GM12875 (cell line): ENCODE measurements around the gene PSMB5.

Source experiments
- H3K4me3 ChIP-seq: one replicate; pipeline ENCODE4 v1.5.1; 2011; ENCODE audit warnings: low read depth, low read length, control low read depth
- TF ChIP-seq, protein P1 (sequence below): IDR thresholded peaks from 2 replicates; pipeline ENCODE4 v1.5.1; 2011; ENCODE audit warnings: low read depth, mild to moderate bottlenecking, control low read depth, inconsistent platforms, low read length, moderate library complexity, borderline replicate concordance; ENCODE audit not compliant: insufficient read depth

PSMB5 gene

DNA sequence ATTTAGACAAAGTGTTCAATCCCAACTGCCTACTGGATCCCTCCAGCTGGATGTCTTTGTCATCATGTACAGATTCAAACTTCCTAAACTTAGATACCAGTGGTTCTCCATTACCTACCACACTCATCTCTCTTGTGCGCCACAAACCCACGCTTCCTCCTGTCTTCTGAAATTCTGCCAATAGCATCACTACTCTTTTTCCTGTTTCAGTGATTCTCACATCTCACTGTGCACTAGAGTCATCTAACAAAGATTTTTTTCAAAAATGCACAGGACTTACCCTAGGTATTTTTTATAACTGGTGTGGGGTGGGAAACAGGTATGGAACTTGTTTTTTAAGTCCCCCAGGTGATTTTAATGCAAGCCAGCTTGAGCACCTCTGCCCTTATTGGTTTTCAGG lies 5.9 kb downstream of the PSMB5 start:
- H3K4me3 ChIP-seq, result no peak overlapping the region
- TF ChIP-seq, protein P1, sequence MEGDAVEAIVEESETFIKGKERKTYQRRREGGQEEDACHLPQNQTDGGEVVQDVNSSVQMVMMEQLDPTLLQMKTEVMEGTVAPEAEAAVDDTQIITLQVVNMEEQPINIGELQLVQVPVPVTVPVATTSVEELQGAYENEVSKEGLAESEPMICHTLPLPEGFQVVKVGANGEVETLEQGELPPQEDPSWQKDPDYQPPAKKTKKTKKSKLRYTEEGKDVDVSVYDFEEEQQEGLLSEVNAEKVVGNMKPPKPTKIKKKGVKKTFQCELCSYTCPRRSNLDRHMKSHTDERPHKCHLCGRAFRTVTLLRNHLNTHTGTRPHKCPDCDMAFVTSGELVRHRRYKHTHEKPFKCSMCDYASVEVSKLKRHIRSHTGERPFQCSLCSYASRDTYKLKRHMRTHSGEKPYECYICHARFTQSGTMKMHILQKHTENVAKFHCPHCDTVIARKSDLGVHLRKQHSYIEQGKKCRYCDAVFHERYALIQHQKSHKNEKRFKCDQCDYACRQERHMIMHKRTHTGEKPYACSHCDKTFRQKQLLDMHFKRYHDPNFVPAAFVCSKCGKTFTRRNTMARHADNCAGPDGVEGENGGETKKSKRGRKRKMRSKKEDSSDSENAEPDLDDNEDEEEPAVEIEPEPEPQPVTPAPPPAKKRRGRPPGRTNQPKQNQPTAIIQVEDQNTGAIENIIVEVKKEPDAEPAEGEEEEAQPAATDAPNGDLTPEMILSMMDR, result no peak

DNA sequence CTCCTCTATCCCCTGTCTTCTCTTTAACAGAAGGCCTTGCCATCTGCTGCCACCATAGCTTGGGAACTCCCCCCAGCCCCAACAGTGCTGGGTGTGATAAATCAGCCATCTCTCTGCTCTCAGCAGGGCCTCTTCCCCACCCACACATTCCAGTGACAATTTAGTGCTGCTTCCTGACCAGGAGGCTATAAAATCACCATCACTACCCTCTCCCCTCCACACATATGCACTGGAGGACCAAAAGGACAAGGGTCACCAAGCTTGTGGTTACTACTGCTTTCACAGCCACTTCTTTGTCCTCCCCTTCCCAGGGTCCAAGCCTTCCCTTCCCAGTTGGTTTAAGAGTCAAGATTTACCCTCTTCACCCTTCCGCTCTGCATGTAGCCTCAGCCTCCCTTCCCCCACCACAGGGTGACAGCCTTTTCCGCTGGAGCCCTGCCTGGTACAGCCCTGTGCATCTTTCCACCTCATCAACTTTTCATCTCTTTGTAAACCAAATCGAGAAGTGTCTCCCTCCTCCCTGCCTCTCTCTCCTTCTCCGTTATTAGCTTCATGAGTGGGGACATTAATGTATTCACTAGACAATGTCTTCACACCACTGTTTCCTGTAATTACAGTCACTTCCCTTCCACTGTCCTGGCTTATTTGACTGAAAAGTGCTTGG lies 9.4 kb downstream of the PSMB5 start:
- TF ChIP-seq, protein P1, result no peak

DNA sequence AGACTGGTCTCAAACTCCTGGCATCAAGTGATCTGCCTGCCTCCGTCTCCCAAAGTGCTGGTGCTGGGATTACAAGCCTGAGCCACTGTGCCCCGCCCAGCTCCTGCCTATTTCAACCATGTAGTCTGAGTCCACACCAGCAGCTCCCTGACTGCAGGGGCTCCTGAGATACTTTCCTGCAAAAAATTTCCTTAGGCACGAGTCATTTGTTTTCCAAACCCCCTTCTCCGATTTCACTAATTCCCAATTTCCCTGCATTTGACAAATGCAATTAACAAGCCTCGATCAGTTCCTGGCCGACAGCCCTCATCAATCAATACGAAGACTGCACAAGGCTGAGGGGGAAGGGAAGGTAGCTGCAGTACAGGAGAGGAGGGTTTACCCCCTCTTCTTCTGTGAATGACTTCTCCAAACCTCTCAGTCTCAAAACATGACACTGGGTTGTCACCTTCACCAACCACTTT lies 10.1 kb downstream of the PSMB5 start:
- TF ChIP-seq, protein P1, result no peak
- no peak overlapping the region for H3K4me3 ChIP-seq

More for the DNA sequence above, 9.4 kb downstream of the PSMB5 start:
- H3K4me3 ChIP-seq, result no peak overlapping the region

DNA sequence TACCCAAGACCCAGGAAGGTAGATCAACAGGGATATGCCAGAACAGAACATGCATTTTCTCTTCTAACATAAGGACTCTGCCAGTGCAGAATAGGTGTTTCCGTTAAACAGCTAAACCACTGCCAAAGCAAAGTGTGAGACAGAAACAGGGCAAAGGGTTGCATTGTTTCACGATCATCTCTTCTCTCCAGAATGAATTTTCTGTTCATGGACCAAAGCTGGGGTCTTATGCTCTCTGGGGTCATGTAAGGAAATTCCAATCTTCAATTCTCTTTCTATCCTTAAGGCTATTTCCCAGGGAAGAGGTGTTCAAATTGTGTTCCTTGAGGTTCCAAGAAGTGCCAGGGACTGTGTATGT lies 10.9 kb downstream of the PSMB5 start:
- TF ChIP-seq, protein P1, result no peak
- no peak overlapping the region for H3K4me3 ChIP-seq

DNA sequence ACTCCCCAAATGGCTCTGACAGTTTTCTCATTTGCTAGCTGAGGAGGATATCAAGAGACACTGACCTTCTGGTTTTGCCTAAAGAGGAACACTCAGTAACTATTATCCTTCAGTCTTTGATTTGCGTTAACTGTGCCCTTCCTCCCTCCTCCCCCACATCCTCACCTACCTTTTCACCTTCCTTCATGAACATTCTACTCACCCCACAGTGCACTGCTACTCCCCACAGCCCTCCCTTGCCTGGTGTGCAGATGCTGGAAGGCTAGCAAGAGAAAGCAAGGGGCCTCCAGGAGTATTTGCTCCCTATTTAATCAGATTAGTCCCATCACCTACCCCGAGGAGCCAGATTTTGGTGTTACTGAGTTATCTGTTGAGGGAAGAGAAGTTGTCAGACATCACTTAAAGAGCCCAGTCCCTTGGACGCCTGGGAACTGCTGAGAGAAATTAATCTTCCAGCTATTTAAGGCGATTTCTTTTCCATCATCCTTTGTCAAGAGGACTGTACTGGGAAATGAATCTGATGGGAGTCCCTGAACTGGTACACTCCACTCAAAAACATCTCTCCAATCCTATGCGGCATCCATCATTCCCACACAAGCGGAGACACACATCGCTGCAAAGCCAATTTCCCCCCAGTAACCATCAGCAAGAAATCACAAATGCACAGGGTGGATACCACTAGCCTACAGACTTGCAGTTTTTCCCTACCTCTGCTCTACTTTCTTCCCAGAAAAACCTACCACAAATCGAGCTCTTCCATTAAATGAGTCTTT lies 11.5 kb downstream of the PSMB5 start:
- TF ChIP-seq, protein P1, result no peak
- no peak overlapping the region for H3K4me3 ChIP-seq

DNA sequence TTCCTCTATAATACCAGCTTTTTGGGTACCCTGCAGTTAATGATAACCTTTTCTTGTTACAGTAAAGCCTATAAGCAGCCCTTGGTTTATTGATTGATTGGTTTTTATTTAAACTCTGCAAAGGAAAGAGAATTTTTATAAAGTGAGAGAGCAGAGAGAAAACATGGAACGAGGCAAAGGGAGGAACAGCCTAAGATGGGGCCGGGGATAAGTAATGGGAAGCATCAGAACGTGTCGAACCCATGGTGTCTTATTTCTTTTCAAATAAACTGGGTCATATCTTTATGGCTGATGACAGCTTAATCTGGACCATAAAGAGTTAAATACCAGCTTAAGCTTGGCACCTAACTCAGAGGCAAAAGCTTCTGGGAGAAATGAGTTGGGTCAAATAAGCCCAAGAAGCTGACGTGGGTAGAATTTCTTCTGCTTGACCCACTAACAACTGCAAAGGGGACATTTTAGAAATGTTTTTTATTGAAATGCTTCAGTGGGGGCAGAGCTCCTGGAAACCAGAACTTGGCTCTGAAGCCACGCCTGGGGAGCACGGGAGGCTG lies 12.7 kb downstream of the PSMB5 start:
- TF ChIP-seq, protein P1, result no peak
- no peak overlapping the region for H3K4me3 ChIP-seq
